Progenitor cell of endocrine pancreas (in vitro differentiated cells): ENCODE results near the gene PPM1H. TPM values are rescaled to one million over a fixed set of nuclear protein-coding genes. Genes with fewer than 3 reads are reported as not detected.
"Not testable (repeated sequence)": the region's sequence is repeated elsewhere in the genome, so short reads cannot be mapped to it uniquely, and the experiment has no call there.

Experiments
- DNase-seq: peaks from one replicate; pipeline ENCODE4 v3.0.0; 2021; ENCODE audit warnings: low spot score; ENCODE audit not compliant: unreplicated experiment
- H3K27ac Mint-ChIP-seq: 2 replicates; pipeline ENCODE4 v1.8.0; 2021; ENCODE audit warnings: mild to moderate bottlenecking, moderate library complexity, mixed read lengths
- H3K27me3 Mint-ChIP-seq: 2 replicates; pipeline ENCODE4 v1.8.0; 2021; ENCODE audit warnings: mixed read lengths
- H3K36me3 Mint-ChIP-seq: 2 replicates; pipeline ENCODE4 v1.8.0; 2022; ENCODE audit warnings: mixed read lengths; ENCODE audit not compliant: insufficient read depth
- H3K4me1 Mint-ChIP-seq: 2 replicates; pipeline ENCODE4 v1.8.0; 2021; ENCODE audit warnings: low read depth, mixed read lengths
- H3K4me3 Mint-ChIP-seq: 2 replicates; pipeline ENCODE4 v1.8.0; 2021; ENCODE audit warnings: low read depth, mild to moderate bottlenecking, moderate library complexity, mixed read lengths
- H3K9me3 Mint-ChIP-seq: 2 replicates; pipeline ENCODE4 v1.8.0; 2021; ENCODE audit warnings: low read depth, mixed read lengths
- CTCF ChIP-seq: fragments of 200-600 bp; sonication (generic); IDR thresholded peaks from one replicate; pipeline ENCODE4 v1.5.0; 2021; ENCODE audit warnings: antibody characterized with exemption, mild to moderate bottlenecking; ENCODE audit not compliant: unreplicated experiment
- total RNA-seq: library from RNA; stranded (reverse); gene quantifications from 2 replicates; pipeline ENCODE4 v1.2.1, GENCODE V29; 2021

PPM1H gene
- total RNA-seq, 1 donor from 2014 or later = 25.4 TPM

GRCh38 chr12:62737188-62737587, 197.8 kb downstream of the PPM1H start:
- peaks cover 3% of the 10 kb centered on the region for H3K36me3 Mint-ChIP-seq

GRCh38 chr12:62736596-62736995, 198.4 kb downstream of the PPM1H start:
- H3K36me3 Mint-ChIP-seq = peaks cover 3% of the 10 kb centered on the region
- no peak overlapping the region for H3K27ac Mint-ChIP-seq
- no peak overlapping the region for H3K4me3 Mint-ChIP-seq
- DNase-seq = no peak
- H3K27me3 Mint-ChIP-seq = no peaks in the 10 kb centered on the region
- TF ChIP-seq CTCF = no peak
- H3K9me3 Mint-ChIP-seq = no peaks in the 10 kb centered on the region
- H3K4me1 Mint-ChIP-seq = peaks cover 11% of the 10 kb centered on the region

More at GRCh38 chr12:62737188-62737587, 197.8 kb downstream of the PPM1H start:
- Mint-ChIP-seq H3K9me3 (no peaks in the 10 kb centered on the region), H3K4me1 (peaks cover 6% of the 10 kb centered on the region), H3K27ac (no peak overlapping the region), H3K27me3 (no peaks in the 10 kb centered on the region), H3K4me3 (no peak overlapping the region)
- no peak for TF ChIP-seq CTCF
- DNase-seq = no peak

GRCh38 chr12:62732861-62733427, 202.0 kb downstream of the PPM1H start:
- DNase-seq = no peak
- no peaks in the 10 kb centered on the region for H3K27me3 Mint-ChIP-seq
- H3K36me3 Mint-ChIP-seq = peaks cover 3% of the 10 kb centered on the region
- peaks cover 15% of the 10 kb centered on the region for H3K4me1 Mint-ChIP-seq
- no peak overlapping the region for H3K4me3 Mint-ChIP-seq
- H3K27ac Mint-ChIP-seq = no peak overlapping the region
- no peaks in the 10 kb centered on the region for H3K9me3 Mint-ChIP-seq
- TF ChIP-seq CTCF = no peak

GRCh38 chr12:62731055-62731820, 203.7 kb downstream of the PPM1H start:
- no peaks in the 10 kb centered on the region for H3K9me3 Mint-ChIP-seq
- H3K4me3 Mint-ChIP-seq = no peak overlapping the region
- H3K36me3 Mint-ChIP-seq = peaks cover 3% of the 10 kb centered on the region
- no peaks in the 10 kb centered on the region for H3K27me3 Mint-ChIP-seq
- H3K4me1 Mint-ChIP-seq = peaks cover 15% of the 10 kb centered on the region
- no peak for TF ChIP-seq CTCF
- H3K27ac Mint-ChIP-seq = no peak overlapping the region
- no peak for DNase-seq

GRCh38 chr12:62730649-62731048, 204.3 kb downstream of the PPM1H start:
- Mint-ChIP-seq H3K27ac (no peak overlapping the region), H3K4me3 (no peak overlapping the region), H3K4me1 (peaks cover 19% of the 10 kb centered on the region), H3K36me3 (peaks cover 3% of the 10 kb centered on the region), H3K27me3 (no peaks in the 10 kb centered on the region), H3K9me3 (no peaks in the 10 kb centered on the region)
- no peak for DNase-seq
- no peak for TF ChIP-seq CTCF

GRCh38 chr12:62729579-62730544, 205.1 kb downstream of the PPM1H start:
- not testable (repeated sequence) for H3K27me3 Mint-ChIP-seq, H3K36me3 Mint-ChIP-seq, H3K9me3 Mint-ChIP-seq, H3K4me3 Mint-ChIP-seq, DNase-seq
- H3K27ac Mint-ChIP-seq = peak overlapping the region; percentile 73
- peaks cover 27% of the 10 kb centered on the region for H3K4me1 Mint-ChIP-seq
